Lung (tissue), 12 donors: ENCODE measurements around the gene CP. TPM values are rescaled to one million over a fixed set of nuclear protein-coding genes. Genes with fewer than 3 reads are reported as not detected.

ENCODE experiments used
- ATAC-seq: fragments of 200-7000 bp; cut with Tn5 transposase; one replicate; pipeline ENCODE4 v1.9.1; 2020; ENCODE audit warnings: moderate number of reproducible peaks; ENCODE audit not compliant: insufficient read depth, low FRiP score
- DNase-seq, 3 donors: peaks; one replicate each; pipeline ENCODE4 v3.0.0-alpha.2; 2013 to 2017
- H3K27ac ChIP-seq, 2 donors: one replicate each; pipeline ENCODE4 v1.5.1; 2013; ENCODE audit warnings: mild to moderate bottlenecking in 2 of 2, moderate library complexity in 2 of 2, control low read depth in 1 of 2, inconsistent platforms in 1 of 2, low read depth in 1 of 2, low read length in 1 of 2
- H3K27me3 ChIP-seq, 3 donors: one replicate each; pipeline ENCODE4 v1.5.1; 2013; ENCODE audit warnings: low read length in 2 of 3; ENCODE audit not compliant: control insufficient read depth in 3 of 3, insufficient read depth in 3 of 3
- H3K36me3 ChIP-seq, 4 donors: one replicate each; pipeline ENCODE4 v1.5.1; 2013; ENCODE audit warnings: low read length in 4 of 4, mild to moderate bottlenecking in 1 of 4, moderate library complexity in 1 of 4; ENCODE audit not compliant: control insufficient read depth in 4 of 4, insufficient read depth in 4 of 4
- H3K4me1 ChIP-seq, 5 donors: one replicate each; pipeline ENCODE4 v1.5.1; 2013; ENCODE audit warnings: low read length in 5 of 5, mild to moderate bottlenecking in 2 of 5, moderate library complexity in 1 of 5; ENCODE audit not compliant: control insufficient read depth in 5 of 5, insufficient read depth in 5 of 5
- H3K4me3 ChIP-seq: one replicate; pipeline ENCODE4 v1.5.1; 2013; ENCODE audit warnings: mild to moderate bottlenecking, control low read depth, moderate library complexity
- H3K9ac ChIP-seq, 2 donors: one replicate each; pipeline ENCODE4 v1.5.1; 2013; ENCODE audit warnings: low read length in 2 of 2, control low read depth in 1 of 2; ENCODE audit not compliant: insufficient read depth in 1 of 2
- H3K9me3 ChIP-seq, 4 donors: one replicate each; pipeline ENCODE4 v1.5.1; 2013; ENCODE audit warnings: low read length in 3 of 4, mild to moderate bottlenecking in 1 of 4, moderate library complexity in 1 of 4; ENCODE audit not compliant: control insufficient read depth in 4 of 4, insufficient read depth in 3 of 4
- WGBS, 2 donors: extraction: QIAGEN DNeasy Blood & Tissue Kit; methylation state at CpG; one replicate each; pipeline ENCODE4 v1.1.7; 2013; 5-methylcytosine and 5-hydroxymethylcytosine counted together
- polyA plus RNA-seq, 2 donors: library from polyadenylated mRNA; stranded (reverse); fragments of 200-250 nt; gene quantifications; one replicate each; pipeline ENCODE4 v1.2.1, GENCODE V29; 2013
- total RNA-seq, 2 donors: library from RNA; depleted of rRNA in 1 of 2; stranded (reverse); fragments of >200 nt in 1 of 2; gene quantifications; one replicate each; pipeline ENCODE4 v1.2.1, GENCODE V29; 2014 to 2021
- TF ChIP-seq, protein P1 (sequence below): IDR thresholded peaks from 2 replicates; pipeline ENCODE4 v1.5.1; 2012; ENCODE audit warnings: mild to moderate bottlenecking; ENCODE audit errors: control extremely low read depth, extremely low read depth
- donor health status: control.
- donor health status: control.
- donor health status: Bipolar disorder and iron deficiency.
- donor health status: healthy.
- donor health status: DM: yes; HTN: yes; CAD: no.

The CP gene
- total and polyA plus RNA-seq, 4 donors: 16.4 to 143 (median 68.5) TPM

DNA sequence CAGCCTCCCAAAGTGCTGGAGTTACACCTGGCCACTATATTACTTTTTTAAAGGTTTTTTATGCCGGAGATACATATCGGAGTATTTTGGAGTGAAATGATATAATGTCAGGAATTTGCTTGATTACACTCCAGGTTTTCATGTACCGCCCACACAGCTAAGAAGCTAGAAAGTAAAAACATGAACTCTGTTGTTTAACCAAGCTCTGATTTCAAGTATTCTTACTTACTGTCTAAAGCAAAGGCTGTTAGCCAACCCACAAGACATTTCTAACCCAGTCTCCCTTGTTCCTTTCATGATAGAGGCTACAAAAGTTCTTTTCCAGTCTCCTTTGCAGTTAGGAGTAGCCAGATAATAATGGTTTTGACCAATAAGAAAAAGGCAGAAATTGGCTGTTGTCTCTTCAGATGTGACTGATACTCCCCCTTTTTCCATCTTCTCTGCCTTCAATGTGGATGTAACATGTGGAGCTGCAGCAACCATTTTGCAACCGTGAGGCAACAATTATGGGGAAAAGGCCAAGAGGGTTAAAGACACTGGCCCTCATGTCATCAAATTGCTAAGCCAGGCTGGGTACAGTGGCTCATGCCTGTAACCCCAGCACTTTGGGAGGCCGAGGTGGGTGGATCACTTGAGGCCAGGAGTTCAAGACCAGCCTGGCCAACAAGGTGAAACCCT is 6.1 kb upstream of the CP start:
- ATAC-seq: no peak
- Histone ChIP-seq H3K27me3 (no peaks in the 10 kb centered on the region), H3K4me3 (no peak overlapping the region), H3K4me1 (peaks cover 0 to 14% (median 2%) of the 10 kb centered on the region in 5 donors), H3K36me3 (no peaks in the 10 kb centered on the region), H3K9ac (no peak overlapping the region), H3K27ac (no peak overlapping the region), H3K9me3 (no peaks in the 10 kb centered on the region)
- no peak for DNase-seq
- TF ChIP-seq, protein P1, sequence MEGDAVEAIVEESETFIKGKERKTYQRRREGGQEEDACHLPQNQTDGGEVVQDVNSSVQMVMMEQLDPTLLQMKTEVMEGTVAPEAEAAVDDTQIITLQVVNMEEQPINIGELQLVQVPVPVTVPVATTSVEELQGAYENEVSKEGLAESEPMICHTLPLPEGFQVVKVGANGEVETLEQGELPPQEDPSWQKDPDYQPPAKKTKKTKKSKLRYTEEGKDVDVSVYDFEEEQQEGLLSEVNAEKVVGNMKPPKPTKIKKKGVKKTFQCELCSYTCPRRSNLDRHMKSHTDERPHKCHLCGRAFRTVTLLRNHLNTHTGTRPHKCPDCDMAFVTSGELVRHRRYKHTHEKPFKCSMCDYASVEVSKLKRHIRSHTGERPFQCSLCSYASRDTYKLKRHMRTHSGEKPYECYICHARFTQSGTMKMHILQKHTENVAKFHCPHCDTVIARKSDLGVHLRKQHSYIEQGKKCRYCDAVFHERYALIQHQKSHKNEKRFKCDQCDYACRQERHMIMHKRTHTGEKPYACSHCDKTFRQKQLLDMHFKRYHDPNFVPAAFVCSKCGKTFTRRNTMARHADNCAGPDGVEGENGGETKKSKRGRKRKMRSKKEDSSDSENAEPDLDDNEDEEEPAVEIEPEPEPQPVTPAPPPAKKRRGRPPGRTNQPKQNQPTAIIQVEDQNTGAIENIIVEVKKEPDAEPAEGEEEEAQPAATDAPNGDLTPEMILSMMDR: no peak
- WGBS, 2 donors: 82 to 91% methylated on average over 5 of the region's 5 CpGs

- no peak for DNase-seq
- no peak overlapping the region for H3K9ac ChIP-seq
- H3K4me1 ChIP-seq: peaks cover 0 to 14% (median 2%) of the 10 kb centered on the region in 5 donors
- WGBS, 2 donors: 90% methylated on average over 1 of the region's 1 CpG
- no peak for ATAC-seq
- TF ChIP-seq, protein P1: no peak
- H3K27me3 ChIP-seq: no peaks in the 10 kb centered on the region
- H3K27ac ChIP-seq: no peak overlapping the region
- H3K36me3 ChIP-seq: no peaks in the 10 kb centered on the region
- no peak overlapping the region for H3K4me3 ChIP-seq
- H3K9me3 ChIP-seq: no peaks in the 10 kb centered on the region
Measured at GRCh38 chr3:149226776-149227175, 5.1 kb upstream of the CP start.

- H3K27me3 ChIP-seq: no peaks in the 10 kb centered on the region
- no peaks in the 10 kb centered on the region for H3K36me3 ChIP-seq
- WGBS, 2 donors: 2 to 5% methylated on average over 9 of the region's 9 CpGs
- peaks cover 0 to 14% (median 2%) of the 10 kb centered on the region in 5 donors for H3K4me1 ChIP-seq
- H3K27ac ChIP-seq: peak overlapping the region; percentile 74 to 89
- peak overlapping the region; percentile 10 for H3K4me3 ChIP-seq
- ATAC-seq (peak; percentile 93), DNase-seq (peak in 2 of 3 donors; percentile 69 to 76)
- H3K9ac ChIP-seq: peak overlapping the region in 1 of 2 donors; percentile 52
- no peaks in the 10 kb centered on the region for H3K9me3 ChIP-seq
- TF ChIP-seq, protein P1: no peak
Measured at GRCh38 chr3:149224736-149225594, 3.3 kb upstream of the CP start.
